ENCODE results near the gene SYT10. TPM values are rescaled to one million over a fixed set of nuclear protein-coding genes. Genes with fewer than 3 reads are reported as not detected.
"Not testable (repeated sequence)": the region's sequence is repeated elsewhere in the genome, so short reads cannot be mapped to it uniquely, and the experiment has no call there.

The SYT10 gene
- total and polyA plus RNA-seq, 4 donors = 0.72 to 6.6 (median 1.6) TPM

DNA sequence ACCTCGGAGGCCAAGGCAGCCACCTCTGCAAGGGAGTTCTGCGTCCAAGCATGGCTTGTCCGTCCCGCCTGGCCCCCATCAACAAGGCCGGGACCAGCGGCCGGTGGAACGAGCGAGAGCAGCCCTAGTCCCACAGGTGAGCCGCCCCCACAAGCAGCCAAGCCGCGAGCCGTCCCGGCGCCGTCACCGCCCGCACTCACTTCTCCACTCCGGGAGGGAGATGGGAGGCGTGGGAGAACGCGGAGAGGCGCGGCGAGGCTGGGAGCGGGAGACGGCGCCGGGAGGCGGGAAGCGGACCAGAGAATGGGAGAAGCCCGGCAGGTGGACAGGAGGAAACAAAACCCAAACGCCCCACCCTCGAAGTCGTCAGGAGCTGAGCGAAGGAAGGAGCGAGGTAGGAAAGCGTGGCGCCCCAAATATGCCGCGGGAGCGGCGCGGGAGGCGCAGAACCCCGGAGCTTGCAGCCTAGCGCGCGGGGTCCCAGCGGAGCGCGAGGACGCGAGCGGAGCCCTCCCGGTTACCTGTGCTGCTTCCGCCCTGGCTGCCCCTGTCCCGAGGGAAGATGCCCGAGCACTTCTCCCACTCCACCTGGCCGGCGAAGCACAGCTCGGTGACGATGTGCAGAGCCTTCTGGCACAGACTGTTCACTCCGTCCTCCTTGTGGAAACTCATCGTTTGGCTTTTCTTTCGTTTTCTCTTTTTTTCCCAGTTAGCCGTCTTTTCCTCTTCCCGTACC is 600 bp downstream of the SYT10 start:
- WGBS (ENCODE audit: insufficient coverage) = under 1% methylated on average over 66 of the region's 68 CpGs
- H3K27me3 ChIP-seq (ENCODE audit: control insufficient read depth, insufficient read depth, low read length) = peaks cover 28% of the 10 kb centered on the region
- no peak overlapping the region for H3K27ac ChIP-seq (ENCODE audit: low read depth, low read length)
- H3K4me1 ChIP-seq (ENCODE audit: control insufficient read depth, insufficient read depth, low read length) = peaks cover 16% of the 10 kb centered on the region
- DNase-seq (ENCODE audit: low read depth in 4 of 6, low spot score in 6 of 6) = peak in 1 of 6 donors; percentile 43
- no peaks in the 10 kb centered on the region for H3K9me3 ChIP-seq (ENCODE audit: control insufficient read depth, insufficient read depth, low read length)
- peak overlapping the region; percentile 67 for H3K4me3 ChIP-seq (ENCODE audit: low read depth, low read length)
- no peaks in the 10 kb centered on the region for H3K36me3 ChIP-seq (ENCODE audit: control insufficient read depth, insufficient read depth, low read length)

DNA sequence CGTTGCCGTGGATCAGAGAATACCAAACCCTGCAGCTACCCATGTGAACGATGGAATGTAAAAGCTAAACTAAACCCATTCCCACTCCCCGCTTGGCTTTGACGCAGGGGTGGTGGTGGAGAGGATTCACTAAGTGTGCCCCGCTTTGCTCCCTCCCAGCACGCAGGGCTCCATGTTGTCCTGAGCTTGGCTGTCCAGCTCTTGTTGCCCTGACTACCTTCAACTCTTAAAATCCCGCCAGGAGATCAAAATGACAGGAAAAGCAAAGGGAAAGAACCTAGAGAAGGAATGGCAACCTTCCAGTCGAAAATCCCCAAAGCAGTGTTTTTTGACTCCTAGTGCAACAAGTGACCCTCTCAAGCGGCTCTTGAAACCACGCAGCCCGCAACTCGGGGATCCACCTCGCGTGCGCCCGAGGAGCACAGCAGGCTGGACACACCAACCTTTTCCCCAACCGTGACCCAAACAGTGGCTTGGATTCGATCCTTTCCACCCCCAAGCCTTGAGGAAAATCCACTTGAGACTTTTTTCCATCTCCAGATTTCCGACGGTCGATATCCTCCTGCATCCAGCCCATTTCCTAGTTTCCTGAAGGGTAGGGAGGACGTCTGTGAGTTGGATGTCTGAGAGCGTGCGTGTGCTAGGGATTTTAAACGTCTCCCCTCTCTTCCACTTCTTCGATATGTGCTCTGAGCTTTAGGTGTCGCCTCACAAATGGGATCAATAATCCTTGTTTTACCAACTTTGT is 1.4 kb downstream of the SYT10 start:
- Histone ChIP-seq H3K36me3 (ENCODE audit: control insufficient read depth, insufficient read depth, low read length) (no peaks in the 10 kb centered on the region), H3K27ac (ENCODE audit: low read depth, low read length) (no peak overlapping the region), H3K9me3 (ENCODE audit: control insufficient read depth, insufficient read depth, low read length) (no peaks in the 10 kb centered on the region), H3K4me1 (ENCODE audit: control insufficient read depth, insufficient read depth, low read length) (peaks cover 16% of the 10 kb centered on the region), H3K4me3 (ENCODE audit: low read depth, low read length) (peak overlapping the region; percentile 67), H3K27me3 (ENCODE audit: control insufficient read depth, insufficient read depth, low read length) (peaks cover 28% of the 10 kb centered on the region)
- peak in 3 of 6 donors; percentile 9 to 25 (median 15) for DNase-seq (ENCODE audit: low read depth in 4 of 6, low spot score in 6 of 6)
- 14% methylated on average over 12 of the region's 28 CpGs for WGBS (ENCODE audit: insufficient coverage)

- 54% methylated on average over 3 of the region's 7 CpGs for WGBS (ENCODE audit: insufficient coverage)
- no peaks in the 10 kb centered on the region for H3K9me3 ChIP-seq (ENCODE audit: control insufficient read depth, insufficient read depth, low read length)
- peak overlapping the region; percentile 67 for H3K4me3 ChIP-seq (ENCODE audit: low read depth, low read length)
- peaks cover 28% of the 10 kb centered on the region for H3K27me3 ChIP-seq (ENCODE audit: control insufficient read depth, insufficient read depth, low read length)
- H3K4me1 ChIP-seq (ENCODE audit: control insufficient read depth, insufficient read depth, low read length) = peaks cover 16% of the 10 kb centered on the region
- peak in 1 of 6 donors; percentile 3 for DNase-seq (ENCODE audit: low read depth in 4 of 6, low spot score in 6 of 6)
- H3K36me3 ChIP-seq (ENCODE audit: control insufficient read depth, insufficient read depth, low read length) = no peaks in the 10 kb centered on the region
- no peak overlapping the region for H3K27ac ChIP-seq (ENCODE audit: low read depth, low read length)
Observed at GRCh38 chr12:33437598-33437997, 2.0 kb downstream of the SYT10 start.

- H3K9me3 ChIP-seq (ENCODE audit: control insufficient read depth, insufficient read depth, low read length) = no peaks in the 10 kb centered on the region
- DNase-seq (ENCODE audit: low read depth in 4 of 6, low spot score in 6 of 6) = no peak
- H3K27ac ChIP-seq (ENCODE audit: low read depth, low read length) = no peak overlapping the region
- peaks cover 3% of the 10 kb centered on the region for H3K4me1 ChIP-seq (ENCODE audit: control insufficient read depth, insufficient read depth, low read length)
- H3K36me3 ChIP-seq (ENCODE audit: control insufficient read depth, insufficient read depth, low read length) = no peaks in the 10 kb centered on the region
- no peak overlapping the region for H3K4me3 ChIP-seq (ENCODE audit: low read depth, low read length)
- H3K27me3 ChIP-seq (ENCODE audit: control insufficient read depth, insufficient read depth, low read length) = peaks cover 7% of the 10 kb centered on the region
Observed at GRCh38 chr12:33432992-33433391, 6.6 kb downstream of the SYT10 start.

- H3K27me3 ChIP-seq (ENCODE audit: control insufficient read depth, insufficient read depth, low read length) = no peaks in the 10 kb centered on the region
- no peaks in the 10 kb centered on the region for H3K9me3 ChIP-seq (ENCODE audit: control insufficient read depth, insufficient read depth, low read length)
- no peaks in the 10 kb centered on the region for H3K36me3 ChIP-seq (ENCODE audit: control insufficient read depth, insufficient read depth, low read length)
- H3K27ac ChIP-seq (ENCODE audit: low read depth, low read length) = no peak overlapping the region
- H3K4me1 ChIP-seq (ENCODE audit: control insufficient read depth, insufficient read depth, low read length) = no peaks in the 10 kb centered on the region
- WGBS (ENCODE audit: insufficient coverage) = no CpG with 5 or more reads among the region's 1 CpG
- H3K4me3 ChIP-seq (ENCODE audit: low read depth, low read length) = no peak overlapping the region
- no peak for DNase-seq (ENCODE audit: low read depth in 4 of 6, low spot score in 6 of 6)
Observed at GRCh38 chr12:33431648-33432047, 8.0 kb downstream of the SYT10 start.

- no peak overlapping the region for H3K4me3 ChIP-seq (ENCODE audit: low read depth, low read length)
- H3K36me3 ChIP-seq (ENCODE audit: control insufficient read depth, insufficient read depth, low read length) = no peaks in the 10 kb centered on the region
- WGBS (ENCODE audit: insufficient coverage) = 100% methylated on average over 2 of the region's 2 CpGs
- no peaks in the 10 kb centered on the region for H3K9me3 ChIP-seq (ENCODE audit: control insufficient read depth, insufficient read depth, low read length)
- no peak for DNase-seq (ENCODE audit: low read depth in 4 of 6, low spot score in 6 of 6)
- H3K4me1 ChIP-seq (ENCODE audit: control insufficient read depth, insufficient read depth, low read length) = no peaks in the 10 kb centered on the region
- H3K27me3 ChIP-seq (ENCODE audit: control insufficient read depth, insufficient read depth, low read length) = no peaks in the 10 kb centered on the region
- H3K27ac ChIP-seq (ENCODE audit: low read depth, low read length) = no peak overlapping the region
Observed at GRCh38 chr12:33429468-33429867, 10.2 kb downstream of the SYT10 start.

DNA sequence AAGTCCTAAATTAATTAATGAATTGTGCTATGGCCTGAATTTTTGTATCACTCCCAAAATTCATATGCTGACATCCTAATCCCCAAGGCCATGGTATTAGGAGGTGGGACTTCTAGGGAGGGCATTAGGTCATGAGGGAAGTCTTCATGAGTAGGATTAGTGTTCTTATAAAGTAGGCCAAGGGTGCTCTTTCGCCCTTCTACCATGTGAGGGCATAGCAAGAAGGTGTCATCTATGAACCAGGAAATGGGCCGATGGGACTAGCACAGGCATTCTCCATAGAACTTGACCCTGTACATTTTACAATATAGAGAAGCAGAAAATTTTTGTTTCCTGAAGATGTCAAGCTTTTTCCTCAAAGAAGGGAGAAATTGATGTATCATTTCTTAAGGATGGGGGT is 12.5 kb downstream of the SYT10 start:
- Histone ChIP-seq H3K27ac (ENCODE audit: low read depth, low read length) (no peak overlapping the region), H3K27me3 (ENCODE audit: control insufficient read depth, insufficient read depth, low read length) (no peaks in the 10 kb centered on the region), H3K4me1 (ENCODE audit: control insufficient read depth, insufficient read depth, low read length) (no peaks in the 10 kb centered on the region), H3K9me3 (ENCODE audit: control insufficient read depth, insufficient read depth, low read length) (no peaks in the 10 kb centered on the region), H3K36me3 (ENCODE audit: control insufficient read depth, insufficient read depth, low read length) (no peaks in the 10 kb centered on the region), H3K4me3 (ENCODE audit: low read depth, low read length) (no peak overlapping the region)
- no peak for DNase-seq (ENCODE audit: low read depth in 4 of 6, low spot score in 6 of 6)
- no CpG with 5 or more reads among the region's 2 CpGs for WGBS (ENCODE audit: insufficient coverage)

GRCh38 chr12:33423706-33424105 is 15.9 kb downstream of the SYT10 start:
- WGBS (ENCODE audit: insufficient coverage) = no CpG with 5 or more reads among the region's 1 CpG
- Histone ChIP-seq H3K4me3 (ENCODE audit: low read depth, low read length) (no peak overlapping the region), H3K4me1 (ENCODE audit: control insufficient read depth, insufficient read depth, low read length) (no peaks in the 10 kb centered on the region), H3K9me3 (ENCODE audit: control insufficient read depth, insufficient read depth, low read length) (no peaks in the 10 kb centered on the region), H3K27ac (ENCODE audit: low read depth, low read length) (no peak overlapping the region), H3K36me3 (ENCODE audit: control insufficient read depth, insufficient read depth, low read length) (no peaks in the 10 kb centered on the region), H3K27me3 (ENCODE audit: control insufficient read depth, insufficient read depth, low read length) (no peaks in the 10 kb centered on the region)
- DNase-seq (ENCODE audit: low read depth in 4 of 6, low spot score in 6 of 6) = peak in 1 of 6 donors; percentile 4

DNA sequence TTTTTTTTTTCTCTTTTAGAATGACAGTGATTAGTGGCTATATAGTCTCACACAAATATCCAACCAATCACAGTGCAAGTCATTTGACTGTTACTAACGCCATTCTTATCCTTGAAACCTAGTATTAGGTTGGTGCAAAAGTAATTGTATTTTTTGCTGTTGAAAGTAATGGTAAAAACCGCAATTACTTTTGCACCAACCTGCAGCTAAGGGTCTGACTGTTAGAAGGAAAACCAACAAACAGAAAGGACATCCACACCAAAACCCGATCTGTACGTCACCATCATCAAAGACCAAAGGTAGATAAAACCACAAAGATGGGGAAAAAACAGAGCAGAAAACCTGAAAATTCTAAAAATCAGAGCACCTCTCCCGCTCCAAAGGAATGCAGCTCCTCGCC is 27.2 kb downstream of the SYT10 start:
- not testable (repeated sequence) for H3K27ac ChIP-seq (ENCODE audit: low read depth, low read length); H3K36me3 ChIP-seq (ENCODE audit: control insufficient read depth, insufficient read depth, low read length); H3K9me3 ChIP-seq (ENCODE audit: control insufficient read depth, insufficient read depth, low read length); DNase-seq (ENCODE audit: low read depth in 4 of 6, low spot score in 6 of 6); H3K4me1 ChIP-seq (ENCODE audit: control insufficient read depth, insufficient read depth, low read length); H3K27me3 ChIP-seq (ENCODE audit: control insufficient read depth, insufficient read depth, low read length); H3K4me3 ChIP-seq (ENCODE audit: low read depth, low read length)
- 92% methylated on average over 2 of the region's 6 CpGs for WGBS (ENCODE audit: insufficient coverage)

- DNase-seq (ENCODE audit: low read depth in 4 of 6, low spot score in 6 of 6) = peak in 2 of 6 donors; percentile 50 to 60
- Histone ChIP-seq H3K4me1 (ENCODE audit: control insufficient read depth, insufficient read depth, low read length) (no peaks in the 10 kb centered on the region), H3K27ac (ENCODE audit: low read depth, low read length) (no peak overlapping the region), H3K9me3 (ENCODE audit: control insufficient read depth, insufficient read depth, low read length) (no peaks in the 10 kb centered on the region), H3K4me3 (ENCODE audit: low read depth, low read length) (no peak overlapping the region), H3K27me3 (ENCODE audit: control insufficient read depth, insufficient read depth, low read length) (no peaks in the 10 kb centered on the region), H3K36me3 (ENCODE audit: control insufficient read depth, insufficient read depth, low read length) (no peaks in the 10 kb centered on the region)
- no CpG with 5 or more reads among the region's 4 CpGs for WGBS (ENCODE audit: insufficient coverage)
Observed at GRCh38 chr12:33383503-33383902, 56.1 kb downstream of the SYT10 start.

All from spinal cord (tissue), 10 donors.